Ovary (tissue), 9 donors: ENCODE measurements around the gene CCDC137. TPM values are rescaled to one million over a fixed set of nuclear protein-coding genes. Genes with fewer than 3 reads are reported as not detected.

Experiments used
- DNase-seq, 5 donors: peaks; one replicate each; pipeline ENCODE4 v3.0.0-alpha.2; 2019 to 2020
- H3K27ac ChIP-seq, 2 donors: fragments of 200-600 bp; one replicate each; pipeline versions ENCODE4 v1.5.1 to v1.8.0; 2019 to 2022
- H3K27me3 ChIP-seq: fragments of 200-600 bp; one replicate; pipeline ENCODE4 v1.8.0; 2022
- H3K36me3 ChIP-seq: fragments of 200-600 bp; sonication (generic); one replicate; pipeline ENCODE4 v1.5.1; 2019
- H3K4me1 ChIP-seq: one replicate; pipeline ENCODE4 v1.8.1; 2013; ENCODE audit warnings: mild to moderate bottlenecking, moderate library complexity; ENCODE audit not compliant: insufficient read depth
- H3K4me3 ChIP-seq: fragments of 200-600 bp; sonication (generic); one replicate; pipeline ENCODE4 v1.5.1; 2017
- H3K9me3 ChIP-seq, 2 donors: fragments of 200-600 bp in 1 of 2; sonication (generic) in 1 of 2; one replicate each; pipeline versions ENCODE4 v1.5.1 to v1.8.1; 2013 to 2019; ENCODE audit warnings: mild to moderate bottlenecking in 1 of 2, moderate library complexity in 1 of 2
- CTCF ChIP-seq, 3 donors: fragments of 450-650 bp in 2 of 3; fragments of 200-600 bp in 1 of 3; IDR thresholded peaks; one replicate each; pipeline versions ENCODE4 v1.5.1 to v1.8.0; 2016 to 2022; ENCODE audit warnings: antibody characterized with exemption in 3 of 3, mild to moderate bottlenecking in 1 of 3
- EP300 ChIP-seq: sonication (generic); formaldehyde crosslinking; IDR thresholded peaks from one replicate; pipeline ENCODE4 v1.6.1; 2017; ENCODE audit warnings: antibody characterized with exemption
- POLR2A ChIP-seq: fragments of 450-650 bp; IDR thresholded peaks from one replicate; pipeline ENCODE4 v1.6.1; 2017; ENCODE audit warnings: antibody characterized with exemption, mild to moderate bottlenecking, moderate library complexity
- WGBS, 3 donors: extraction: QIAGEN DNeasy Blood & Tissue Kit in 1 of 3; methylation state at CpG; one replicate each; pipeline versions ENCODE4 v1.1.5 to v1.1.7; 2013 to 2017; 5-methylcytosine and 5-hydroxymethylcytosine counted together
- intact Hi-C, 4 donors: fragments of 100-400 bp; cut with DNase I; formaldehyde crosslinking; loops; one replicate each; pipeline versions ENCODE4 v1.11.0 to v1.15.1; 2022 to 2023
- polyA plus RNA-seq, 2 donors: library from polyadenylated mRNA; stranded (reverse); fragments of 200-250 nt in 1 of 2; fragments of 350-450 nt in 1 of 2; fragmentation: Illumina TruSeq in 1 of 2; extraction: RNeasy Lipid Tissue Mini Kit (QIAGEN cat#74804) in 1 of 2; gene quantifications; one replicate each; pipeline ENCODE4 v1.2.3, GENCODE V29; 2013 to 2014
- total RNA-seq, 7 donors: library from RNA; depleted of rRNA in 2 of 7; stranded (reverse); fragments of >200 nt in 2 of 7; fragmentation: NEBNext Ultra II Directional in 3 of 7; extraction: Animal tissue kit (Norgen Biotek cat#: 25700) in 3 of 7; gene quantifications; one replicate each; pipeline versions ENCODE4 v1.1.0 to v1.2.4, GENCODE V29; 2016 to 2023
- donor health status: DM: no; HTN: no; CAD: no; lungs with moderate emphysema.
- donor health status: DM: no; HTN: no; CAD: no.
- donor health status: Bipolar disorder and iron deficiency.
- donor health status: DM: yes; HTN: yes; CAD: no.
- donor health status: DM: no; HTN: no; CAD: no.
- donor health status: DM: yes; HTN: yes; CAD: no.

Gene CCDC137
- total and polyA plus RNA-seq, 9 donors: 5.1 to 17.8 (median 9.4) TPM

- Histone ChIP-seq H3K4me1 (peaks cover 10% of the 10 kb centered on the region), H3K9me3 (no peaks in the 10 kb centered on the region), H3K36me3 (no peaks in the 10 kb centered on the region), H3K4me3 (peak overlapping the region; percentile 100), H3K27ac (no peak overlapping the region), H3K27me3 (no peaks in the 10 kb centered on the region)
- TF ChIP-seq POLR2A: no peak
- TF ChIP-seq EP300: no peak
- intact Hi-C loops: no loop called here
- no peak for DNase-seq
- WGBS, 3 donors: 60 to 76% (median 66%) methylated on average over 12 of the region's 12 CpGs
Measured at GRCh38 chr17:81685108-81685507, 18.6 kb downstream of the CCDC137 start.

GRCh38 chr17:81686614-81687013, 20.1 kb downstream of the CCDC137 start:
- no peak for DNase-seq
- intact Hi-C loops: no loop called here
- WGBS, 3 donors: 86 to 91% (median 88%) methylated on average over 19 to 20 of the region's 20 CpGs
- Histone ChIP-seq H3K27me3 (no peaks in the 10 kb centered on the region), H3K4me1 (peaks cover 10% of the 10 kb centered on the region), H3K9me3 (no peaks in the 10 kb centered on the region), H3K4me3 (no peak overlapping the region), H3K27ac (no peak overlapping the region), H3K36me3 (no peaks in the 10 kb centered on the region)
- no peak for TF ChIP-seq POLR2A
- no peak for TF ChIP-seq EP300
- TF ChIP-seq CTCF (IDR thresholded peaks at IDR 0.05): no peak

GRCh38 chr17:81687770-81688541, 21.4 kb downstream of the CCDC137 start:
- WGBS, 3 donors: 88 to 90% (median 90%) methylated on average over 39 to 41 of the region's 41 CpGs
- Histone ChIP-seq H3K4me3 (no peak overlapping the region), H3K36me3 (no peaks in the 10 kb centered on the region), H3K27ac (no peak overlapping the region), H3K9me3 (no peaks in the 10 kb centered on the region), H3K27me3 (no peaks in the 10 kb centered on the region), H3K4me1 (peaks cover 8% of the 10 kb centered on the region)
- TF ChIP-seq CTCF (IDR thresholded peaks at IDR 0.05) (no peak), EP300 (no peak), POLR2A (no peak)
- no peak for DNase-seq
- intact Hi-C loops: no loop called here

- whole genome bisulfite sequencing, 3 donors: 80 to 88% (median 83%) methylated on average over 14 of the region's 14 CpGs
- peaks cover 8% of the 10 kb centered on the region for H3K4me1 ChIP-seq
- no peak overlapping the region for H3K4me3 ChIP-seq
- H3K27me3 ChIP-seq: no peaks in the 10 kb centered on the region
- no peaks in the 10 kb centered on the region for H3K36me3 ChIP-seq
- no peaks in the 10 kb centered on the region for H3K9me3 ChIP-seq
- no peak overlapping the region for H3K27ac ChIP-seq
- intact Hi-C loops: no loop called here
- TF ChIP-seq EP300: no peak
- TF ChIP-seq CTCF (IDR thresholded peaks at IDR 0.05): no peak
- TF ChIP-seq POLR2A: no peak
- DNase-seq: no peak
Measured at GRCh38 chr17:81688616-81689015, 22.1 kb downstream of the CCDC137 start.

- Histone ChIP-seq H3K27ac (no peak overlapping the region), H3K36me3 (no peaks in the 10 kb centered on the region), H3K27me3 (no peaks in the 10 kb centered on the region), H3K4me1 (peaks cover 1% of the 10 kb centered on the region), H3K9me3 (no peaks in the 10 kb centered on the region), H3K4me3 (no peak overlapping the region)
- WGBS, 3 donors: 86 to 90% (median 88%) methylated on average over 18 of the region's 18 CpGs
- no peak for DNase-seq
- no peak for TF ChIP-seq CTCF (IDR thresholded peaks at IDR 0.05)
- no peak for TF ChIP-seq POLR2A
- intact Hi-C loops: no loop called here
Measured at GRCh38 chr17:81690066-81690465, 23.5 kb downstream of the CCDC137 start.
